Glomerular visceral epithelial cell (primary cell): ENCODE results near the gene PLCH1.

Experiments
- DNase-seq: peaks from one replicate; pipeline ENCODE4 v3.0.0-alpha.2; 2016; ENCODE audit errors: extremely low spot score

PLCH1 gene

GRCh38 chr3:155382396-155383042 lies 362.4 kb downstream of the PLCH1 start:
- peak; percentile 70 for DNase-seq

GRCh38 chr3:155377847-155378246 lies 367.0 kb downstream of the PLCH1 start:
- no peak for DNase-seq

GRCh38 chr3:155377071-155377470 lies 367.8 kb downstream of the PLCH1 start:
- DNase-seq = no peak

GRCh38 chr3:155372281-155372680 lies 372.6 kb downstream of the PLCH1 start:
- DNase-seq = no peak

- no peak for DNase-seq
Measured at GRCh38 chr3:155370764-155371503, 373.9 kb downstream of the PLCH1 start.

- DNase-seq = no peak
Measured at GRCh38 chr3:155370198-155370597, 374.7 kb downstream of the PLCH1 start.

- DNase-seq = no peak
Measured at GRCh38 chr3:155369735-155370134, 375.1 kb downstream of the PLCH1 start.

GRCh38 chr3:155369244-155369643 lies 375.6 kb downstream of the PLCH1 start:
- no peak for DNase-seq

GRCh38 chr3:155368786-155369185 lies 376.1 kb downstream of the PLCH1 start:
- no peak for DNase-seq

GRCh38 chr3:155367506-155367905 lies 377.4 kb downstream of the PLCH1 start:
- DNase-seq = no peak

GRCh38 chr3:155365178-155365783 lies 379.6 kb downstream of the PLCH1 start:
- no peak for DNase-seq

- no peak for DNase-seq
Measured at GRCh38 chr3:155364492-155364891, 380.4 kb downstream of the PLCH1 start.

GRCh38 chr3:155363690-155364070 lies 381.2 kb downstream of the PLCH1 start:
- no peak for DNase-seq

- no peak for DNase-seq
Measured at GRCh38 chr3:155362808-155363689, 381.8 kb downstream of the PLCH1 start.

- DNase-seq = no peak
Measured at GRCh38 chr3:155360281-155360680, 384.6 kb downstream of the PLCH1 start.

GRCh38 chr3:155356594-155357370 lies 388.1 kb downstream of the PLCH1 start:
- DNase-seq = no peak

GRCh38 chr3:155354658-155355057 lies 390.2 kb downstream of the PLCH1 start:
- DNase-seq = no peak

- DNase-seq = peak; percentile 21
Measured at GRCh38 chr3:155352900-155353490, 391.9 kb downstream of the PLCH1 start.

GRCh38 chr3:155350571-155350970 lies 394.3 kb downstream of the PLCH1 start:
- DNase-seq = no peak

GRCh38 chr3:155347901-155348300 lies 397.0 kb downstream of the PLCH1 start:
- no peak for DNase-seq

GRCh38 chr3:155342344-155342743 lies 402.5 kb downstream of the PLCH1 start:
- no peak for DNase-seq
